GM12878 (cell line): ENCODE measurements around the gene PPP1R13L. TPM values are rescaled to one million over a fixed set of nuclear protein-coding genes. Genes with fewer than 3 reads are reported as not detected.

Source experiments
- CHD1 ChIP-seq: IDR thresholded peaks from 2 replicates; pipeline ENCODE4 v1.6.1; 2012; ENCODE audit warnings: low read depth, low read length, improper control_type of control experiment
- CREB1 ChIP-seq: IDR thresholded peaks from 2 replicates; pipeline ENCODE4 v1.6.1; 2012; ENCODE audit warnings: low read depth, mild to moderate bottlenecking, inconsistent platforms
- CREM ChIP-seq: IDR thresholded peaks from 2 replicates; pipeline ENCODE4 v1.6.1; 2014; ENCODE audit warnings: antibody characterized with exemption, low read depth
- ELK1 ChIP-seq: IDR thresholded peaks from 2 replicates; pipeline ENCODE4 v1.6.1; 2012; ENCODE audit warnings: low read depth, low read length, improper control_type of control experiment
- ESRRA ChIP-seq: IDR thresholded peaks from 2 replicates; pipeline ENCODE4 v1.6.1; 2012; ENCODE audit warnings: mild to moderate bottlenecking, low read length, improper control_type of control experiment
- HCFC1 ChIP-seq: fragments of 150-350 bp; IDR thresholded peaks from 2 replicates; pipeline ENCODE4 v1.6.1; 2014; ENCODE audit warnings: low read length
- IKZF1 ChIP-seq: fragments of 450-650 bp; conservative IDR thresholded peaks from 2 replicates; pipeline ENCODE4 v1.6.1; 2017; ENCODE audit warnings: antibody characterized with exemption, mild to moderate bottlenecking
- IRF5 ChIP-seq: fragments of 450-650 bp; IDR thresholded peaks from 2 replicates; pipeline ENCODE4 v1.6.1; 2017; ENCODE audit warnings: borderline replicate concordance
- KDM1A ChIP-seq: fragments of 200-600 bp; sonication (generic); IDR thresholded peaks from 2 replicates; pipeline ENCODE4 v1.6.1; 2016; ENCODE audit warnings: borderline replicate concordance
- MTA2 ChIP-seq: fragments of 450-650 bp; IDR thresholded peaks from 2 replicates; pipeline ENCODE4 v1.6.1; 2016; ENCODE audit warnings: low read depth, mild to moderate bottlenecking, moderate library complexity
- MXI1 ChIP-seq: fragments of 150-350 bp; IDR thresholded peaks from 2 replicates; pipeline ENCODE4 v1.6.1; 2011; ENCODE audit warnings: low read depth, mild to moderate bottlenecking, inconsistent platforms, low read length, improper control_type of control experiment
- MYB ChIP-seq: fragments of 150-350 bp; IDR thresholded peaks from 2 replicates; pipeline ENCODE4 v1.6.1; 2014; ENCODE audit warnings: mild to moderate bottlenecking, low read depth, low read length, borderline replicate concordance
- NFYA ChIP-seq: IDR thresholded peaks from 2 replicates; pipeline ENCODE4 v1.6.1; 2011; ENCODE audit warnings: low read depth, mild to moderate bottlenecking, low read length, improper control_type of control experiment, borderline replicate concordance
- NKRF ChIP-seq: fragments of 450-650 bp; conservative IDR thresholded peaks from 2 replicates; pipeline ENCODE4 v1.6.1; 2017; ENCODE audit warnings: mild to moderate bottlenecking, moderate library complexity
- NR2C1 ChIP-seq: fragments of 450-650 bp; IDR thresholded peaks from 2 replicates; pipeline ENCODE4 v1.6.1; 2017; ENCODE audit warnings: antibody characterized with exemption, mild to moderate bottlenecking, moderate library complexity
- PAX8 ChIP-seq: fragments of 450-650 bp; IDR thresholded peaks from 2 replicates; pipeline ENCODE4 v1.6.1; 2017; ENCODE audit warnings: mild to moderate bottlenecking, moderate library complexity
- RAD21 ChIP-seq: IDR thresholded peaks from 2 replicates; pipeline ENCODE4 v1.6.1; 2011; ENCODE audit warnings: mild to moderate bottlenecking, low read depth, low read length, moderate library complexity; ENCODE audit not compliant: insufficient read depth
- RELA ChIP-seq: fragments of 450-650 bp; IDR thresholded peaks from 2 replicates; pipeline ENCODE4 v1.8.0; 2014; ENCODE audit warnings: borderline replicate concordance; ENCODE audit not compliant: partially characterized antibody
- SMAD5 ChIP-seq: IDR thresholded peaks from 2 replicates; pipeline ENCODE4 v1.6.1; 2016; ENCODE audit warnings: antibody characterized with exemption, low read depth
- SMC3 ChIP-seq: IDR thresholded peaks from 2 replicates; pipeline ENCODE4 v1.6.1; 2011; ENCODE audit warnings: low read length, improper control_type of control experiment, borderline replicate concordance
- STAT3 ChIP-seq: IDR thresholded peaks from 2 replicates; pipeline ENCODE4 v1.6.1; 2011; ENCODE audit warnings: low read depth, low read length, improper control_type of control experiment
- ZBTB40 ChIP-seq: fragments of 450-650 bp; IDR thresholded peaks from 2 replicates; pipeline ENCODE4 v1.6.1; 2016; ENCODE audit warnings: mild to moderate bottlenecking, moderate library complexity, borderline replicate concordance
- polyA plus RNA-seq, 11 experiments: library from polyadenylated mRNA; depleted of rRNA in 4 of 11; unstranded in 6 of 11; stranded (reverse) in 5 of 11; fragments of >200 nt; fragmentation: Nextera tagmentation in 4 of 11; fragmentation: Illumina TruSeq in 1 of 11; extraction: Ambion mirVana in 4 of 11; extraction: Trizol in 1 of 11; gene quantifications; 1 replicate in 1 of 11; 2 replicates in 10 of 11; pipeline versions ENCODE4 v1.2.1 to v1.2.3, GENCODE V29; 2011 to 2016; ENCODE audit warnings: inconsistent platforms in 2 of 11, missing spikeins in 2 of 11, low read depth in 1 of 11
- total RNA-seq, 4 experiments: library from RNA; depleted of rRNA in 3 of 4; stranded (reverse); fragments of >200 nt in 3 of 4; fragmentation: Illumina TruSeq in 1 of 4; extraction: Trizol in 1 of 4; gene quantifications; 2 replicates each; pipeline versions ENCODE4 v1.2.1 to v1.2.3, GENCODE V29; 2013 to 2021

The PPP1R13L gene
- total and polyA plus RNA-seq, 10 of the 15 experiments (the other 5 are each of a cell fraction or from before 2014, with no cell fraction given): 0.40 to 10.0 (median 2.5) TPM

- TF ChIP-seq HCFC1: peak; percentile 96
- TF ChIP-seq CREM: peak; percentile 81
- no peak for TF ChIP-seq STAT3
- TF ChIP-seq CHD1: no peak
- no peak for TF ChIP-seq ELK1
- peak; percentile 88 for TF ChIP-seq NKRF
- no peak for TF ChIP-seq RAD21
- TF ChIP-seq PAX8: no peak
- TF ChIP-seq ZBTB40: 0 out of 2 replicates have a peak, but pooled peaks have one; percentile 60
- no peak for TF ChIP-seq NFYA
- no peak for TF ChIP-seq RELA
- no peak for TF ChIP-seq IRF5
- TF ChIP-seq SMC3: no peak
- TF ChIP-seq MTA2: 0 out of 2 replicates have a peak, but pooled peaks have one; percentile 39
- peak; percentile 87 for TF ChIP-seq NR2C1
- TF ChIP-seq IKZF1: peak; percentile 98
- peak; percentile 80 for TF ChIP-seq MXI1
- no peak for TF ChIP-seq ESRRA
- no peak for TF ChIP-seq MYB
- TF ChIP-seq KDM1A: no peak
- peak; percentile 71 for TF ChIP-seq CREB1
- peak; percentile 57; the same call in 1 of the 2 replicates for TF ChIP-seq SMAD5
Observed at GRCh38 chr19:45405435-45406225, 761 bp upstream of the PPP1R13L start (continued).
